Tibial nerve (tissue), 4 donors: ENCODE measurements around the gene DHX58. TPM values are rescaled to one million over a fixed set of nuclear protein-coding genes. Genes with fewer than 3 reads are reported as not detected.

Experiments
- DNase-seq, 2 donors: peaks; one replicate each; pipeline ENCODE4 v3.0.0-alpha.2; 2019; ENCODE audit warnings: low spot score in 2 of 2
- H3K27ac ChIP-seq, 4 donors: fragments of 200-600 bp; sonication (generic) in 3 of 4; one replicate each; pipeline ENCODE4 v1.5.1; 2017 to 2019; ENCODE audit warnings: mild to moderate bottlenecking in 1 of 4
- H3K27me3 ChIP-seq, 2 donors: fragments of 200-600 bp; sonication (generic) in 1 of 2; one replicate each; pipeline versions ENCODE4 v1.5.1 to v1.6.0; 2017 to 2019
- H3K36me3 ChIP-seq, 3 donors: fragments of 200-600 bp; sonication (generic); one replicate each; pipeline ENCODE4 v1.5.1; 2018 to 2019
- H3K4me1 ChIP-seq, 4 donors: fragments of 200-600 bp; sonication (generic) in 3 of 4; one replicate each; pipeline ENCODE4 v1.5.1; 2017 to 2019
- H3K4me3 ChIP-seq, 4 donors: fragments of 200-600 bp; sonication (generic) in 3 of 4; one replicate each; pipeline ENCODE4 v1.5.1; 2017 to 2019; ENCODE audit warnings: mild to moderate bottlenecking in 1 of 4, moderate library complexity in 1 of 4
- H3K9me3 ChIP-seq, 4 donors: fragments of 200-600 bp; sonication (generic) in 3 of 4; one replicate each; pipeline ENCODE4 v1.5.1; 2017 to 2019
- EP300 ChIP-seq, 2 donors: sonication (generic); formaldehyde crosslinking; IDR thresholded peaks; one replicate each; pipeline ENCODE4 v1.6.1; 2017; ENCODE audit warnings: antibody characterized with exemption in 2 of 2, mild to moderate bottlenecking in 1 of 2
- POLR2A ChIP-seq, 2 donors: fragments of 450-650 bp; IDR thresholded peaks; one replicate each; pipeline ENCODE4 v1.6.1; 2017; ENCODE audit warnings: antibody characterized with exemption in 2 of 2, mild to moderate bottlenecking in 2 of 2, moderate library complexity in 2 of 2
- WGBS, 2 donors: methylation state at CpG; one replicate each; pipeline ENCODE4 v1.1.5; 2018; 5-methylcytosine and 5-hydroxymethylcytosine counted together
- total RNA-seq, 4 donors: library from RNA; depleted of rRNA; stranded (reverse); fragments of >200 nt; gene quantifications; one replicate each; pipeline ENCODE4 v1.1.0, GENCODE V29; 2016
- TF ChIP-seq, protein P1 (sequence below), 5 experiments: fragments of 200-600 bp in 3 of 5; fragments of 450-650 bp in 2 of 5; sonication (generic) in 3 of 5; IDR thresholded peaks; one replicate each; pipeline ENCODE4 v1.5.1; 2016 to 2019; ENCODE audit warnings: antibody characterized with exemption in 5 of 5, mild to moderate bottlenecking in 3 of 5, moderate library complexity in 2 of 5

Gene DHX58
- total RNA-seq, 4 donors from 2014 or later, result 15.9 to 29.4 (median 21.7) TPM

- WGBS, 2 donors, result 79 to 88% methylated on average over 2 of the region's 2 CpGs
- H3K36me3 ChIP-seq, result peaks cover 0 to 63% (median 0%) of the 10 kb centered on the region in 3 donors
- peaks cover 0 to 43% (median 14%) of the 10 kb centered on the region in 4 donors for H3K4me1 ChIP-seq
- no peaks in the 10 kb centered on the region for H3K9me3 ChIP-seq
- no peak for TF ChIP-seq POLR2A (IDR thresholded peaks at IDR 0.05)
- TF ChIP-seq, protein P1, sequence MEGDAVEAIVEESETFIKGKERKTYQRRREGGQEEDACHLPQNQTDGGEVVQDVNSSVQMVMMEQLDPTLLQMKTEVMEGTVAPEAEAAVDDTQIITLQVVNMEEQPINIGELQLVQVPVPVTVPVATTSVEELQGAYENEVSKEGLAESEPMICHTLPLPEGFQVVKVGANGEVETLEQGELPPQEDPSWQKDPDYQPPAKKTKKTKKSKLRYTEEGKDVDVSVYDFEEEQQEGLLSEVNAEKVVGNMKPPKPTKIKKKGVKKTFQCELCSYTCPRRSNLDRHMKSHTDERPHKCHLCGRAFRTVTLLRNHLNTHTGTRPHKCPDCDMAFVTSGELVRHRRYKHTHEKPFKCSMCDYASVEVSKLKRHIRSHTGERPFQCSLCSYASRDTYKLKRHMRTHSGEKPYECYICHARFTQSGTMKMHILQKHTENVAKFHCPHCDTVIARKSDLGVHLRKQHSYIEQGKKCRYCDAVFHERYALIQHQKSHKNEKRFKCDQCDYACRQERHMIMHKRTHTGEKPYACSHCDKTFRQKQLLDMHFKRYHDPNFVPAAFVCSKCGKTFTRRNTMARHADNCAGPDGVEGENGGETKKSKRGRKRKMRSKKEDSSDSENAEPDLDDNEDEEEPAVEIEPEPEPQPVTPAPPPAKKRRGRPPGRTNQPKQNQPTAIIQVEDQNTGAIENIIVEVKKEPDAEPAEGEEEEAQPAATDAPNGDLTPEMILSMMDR (IDR thresholded peaks at IDR 0.05), result peak in 2 of 5 experiments; percentile 10 to 17
- no peak overlapping the region for H3K4me3 ChIP-seq
- no peak for DNase-seq
- no peak overlapping the region for H3K27ac ChIP-seq
- no peaks in the 10 kb centered on the region for H3K27me3 ChIP-seq
These were observed 6.0 kb upstream of the DHX58 start for GRCh38 chr17:42118545-42118944.

GRCh38 chr17:42118126-42118510 is 5.6 kb upstream of the DHX58 start:
- Histone ChIP-seq H3K27ac (no peak overlapping the region), H3K4me3 (no peak overlapping the region), H3K27me3 (no peaks in the 10 kb centered on the region), H3K9me3 (no peaks in the 10 kb centered on the region), H3K4me1 (peaks cover 0 to 47% (median 18%) of the 10 kb centered on the region in 4 donors), H3K36me3 (peaks cover 0 to 68% (median 0%) of the 10 kb centered on the region in 3 donors)
- 90 to 98% methylated on average over 4 of the region's 4 CpGs for WGBS, 2 donors
- TF ChIP-seq POLR2A (IDR thresholded peaks at IDR 0.05) (no peak), EP300 (IDR thresholded peaks at IDR 0.05) (no peak)
- TF ChIP-seq, protein P1 (IDR thresholded peaks at IDR 0.05), result no peak
- DNase-seq, result no peak

- Histone ChIP-seq H3K9me3 (no peaks in the 10 kb centered on the region), H3K27me3 (no peaks in the 10 kb centered on the region), H3K4me3 (no peak overlapping the region), H3K27ac (no peak overlapping the region), H3K4me1 (peaks cover 0 to 49% (median 23%) of the 10 kb centered on the region in 4 donors), H3K36me3 (peaks cover 0 to 68% (median 0%) of the 10 kb centered on the region in 3 donors)
- TF ChIP-seq EP300 (IDR thresholded peaks at IDR 0.05) (no peak), POLR2A (IDR thresholded peaks at IDR 0.05) (no peak)
- 79 to 86% methylated on average over 23 to 29 of the region's 30 CpGs for WGBS, 2 donors
- DNase-seq, result no peak
These were observed 5.0 kb upstream of the DHX58 start for GRCh38 chr17:42117397-42118125.

DNA sequence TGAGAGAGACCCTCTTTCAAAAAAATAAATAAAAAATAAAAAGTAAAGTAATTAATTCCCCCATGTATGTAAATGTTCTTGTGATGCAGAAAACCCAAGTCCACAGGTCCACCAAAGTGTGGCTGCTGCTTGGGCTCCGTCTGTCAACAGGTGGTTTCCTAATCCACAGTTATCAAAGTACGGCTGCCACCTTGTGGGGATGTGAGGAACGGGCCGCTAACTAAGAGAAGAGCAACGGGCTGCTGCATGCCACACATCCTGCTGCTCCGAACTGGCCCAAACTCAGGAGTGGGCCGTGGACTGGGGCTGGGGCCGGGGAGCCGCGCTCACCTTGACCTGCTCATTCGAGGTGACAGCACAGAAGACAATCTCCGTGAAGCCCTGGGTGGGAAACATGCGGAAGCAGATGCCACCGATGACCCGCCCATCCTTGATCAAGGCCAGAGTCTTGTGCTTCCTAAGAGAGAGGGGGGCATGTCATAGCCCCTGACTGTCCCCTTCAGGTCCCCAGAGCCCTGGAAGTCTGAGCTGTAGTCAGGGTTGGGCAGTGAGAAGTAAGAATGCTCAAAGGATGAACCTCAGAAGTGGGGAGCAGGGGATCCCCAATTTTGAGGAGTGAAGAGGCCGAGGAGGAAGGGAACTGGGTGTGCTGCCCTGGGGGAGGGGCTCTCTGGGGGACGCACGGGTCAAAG is 4.3 kb upstream of the DHX58 start:
- 31 to 41% methylated on average over 17 to 18 of the region's 18 CpGs for WGBS, 2 donors
- no peak overlapping the region for H3K27ac ChIP-seq
- no peaks in the 10 kb centered on the region for H3K9me3 ChIP-seq
- H3K27me3 ChIP-seq, result no peaks in the 10 kb centered on the region
- peak; percentile 85 to 96 for DNase-seq
- H3K4me3 ChIP-seq, result no peak overlapping the region
- peaks cover 0 to 45% (median 24%) of the 10 kb centered on the region in 4 donors for H3K4me1 ChIP-seq
- TF ChIP-seq EP300 (IDR thresholded peaks at IDR 0.05) (no peak), POLR2A (IDR thresholded peaks at IDR 0.05) (no peak)
- TF ChIP-seq, protein P1 (IDR thresholded peaks at IDR 0.05), result peak; percentile 71 to 89 (median 81)
- peaks cover 0 to 68% (median 0%) of the 10 kb centered on the region in 3 donors for H3K36me3 ChIP-seq

DNA sequence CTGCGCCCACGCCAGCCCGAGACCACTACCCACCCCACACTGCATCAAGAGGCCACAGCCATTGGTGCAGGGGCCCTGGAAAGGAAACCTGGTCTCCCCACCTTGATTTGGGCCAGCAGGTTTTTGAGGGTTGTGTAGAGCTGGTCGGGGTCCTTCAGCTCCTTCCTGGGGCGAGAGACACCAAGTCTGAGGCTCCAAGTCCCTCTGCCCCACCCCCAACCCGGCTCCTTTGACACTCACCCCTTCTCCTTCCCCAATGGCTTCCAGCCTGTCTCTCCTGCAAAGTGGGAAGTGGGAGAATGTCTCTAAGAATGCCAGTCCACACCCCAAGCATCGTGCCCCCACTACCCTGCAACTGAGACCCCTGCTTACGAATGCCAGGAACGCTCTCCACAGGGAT is 1.6 kb upstream of the DHX58 start:
- WGBS, 2 donors, result 90 to 95% methylated on average over 9 of the region's 9 CpGs
- no peaks in the 10 kb centered on the region for H3K27me3 ChIP-seq
- TF ChIP-seq EP300 (IDR thresholded peaks at IDR 0.05), result no peak
- TF ChIP-seq, protein P1 (IDR thresholded peaks at IDR 0.05), result no peak
- TF ChIP-seq POLR2A (IDR thresholded peaks at IDR 0.05), result no peak
- H3K27ac ChIP-seq, result peak overlapping the region in 1 of 4 donors; percentile 95
- peaks cover 0 to 68% (median 0%) of the 10 kb centered on the region in 3 donors for H3K36me3 ChIP-seq
- DNase-seq, result no peak
- H3K4me3 ChIP-seq, result no peak overlapping the region
- H3K9me3 ChIP-seq, result no peaks in the 10 kb centered on the region
- peaks cover 0 to 41% (median 20%) of the 10 kb centered on the region in 4 donors for H3K4me1 ChIP-seq
